DOHH2 (cell line): ENCODE data around the gene SEC23IP.

ENCODE experiments used
- CTCF ChIP-seq: fragments of 200-600 bp; sonication (generic); IDR thresholded peaks from one replicate; pipeline ENCODE4 v1.5.1; 2014; ENCODE audit warnings: antibody characterized with exemption, mild to moderate bottlenecking, low read depth, low read length; ENCODE audit not compliant: poor library complexity, severe bottlenecking
- EZH2phosphoT487 ChIP-seq: fragments of 200-600 bp; sonication (generic); IDR thresholded peaks from 2 replicates; pipeline ENCODE4 v1.6.1; 2017; ENCODE audit warnings: borderline replicate concordance, mild to moderate bottlenecking, antibody characterized with exemption, low read length, moderate library complexity, mixed read lengths

- TF ChIP-seq CTCF (no peak), EZH2phosphoT487 (no peak)
These were observed 39.7 kb upstream of the SEC23IP start for GRCh38 chr10:119852822-119853221.
